IMR-90 (cell line): ENCODE measurements around the gene SFTPB. TPM values are rescaled to one million over a fixed set of nuclear protein-coding genes. Genes with fewer than 3 reads are reported as not detected.

Experiments used
- ATAC-seq: fragments of 200-7000 bp; cut with Tn5 transposase; 2 replicates; pipeline ENCODE4 v1.9.1; 2020; ENCODE audit warnings: low read depth, mild to moderate bottlenecking, moderate library complexity
- BruUV-seq: library from RNA; stranded (reverse); fragments of 400-500 nt; replicated peaks from 2 replicates; lab custom pipeline; 2021; lab: Mats Ljungman, UMichigan
- CTCF ChIA-PET: fragments of 300-600 bp; formaldehyde crosslinking; extraction: SDS; loops from one replicate; lab custom pipeline; 2021; ENCODE audit warnings: antibody characterized with exemption; lab: Yijun Ruan, JAX
- POLR2A ChIA-PET: fragments of 300-600 bp; sonication (Branson Sonifier 250); formaldehyde crosslinking; loops from one replicate; lab custom pipeline; 2022; ENCODE audit warnings: antibody characterized with exemption; ENCODE audit not compliant: unreplicated experiment; lab: Charles Lee
- DNase-seq: peaks from one replicate; pipeline ENCODE4 v3.0.0; 2013
- H2AFZ ChIP-seq: replicated peaks from 2 replicates; pipeline ENCODE3; 2013; ENCODE audit warnings: low read length, mild to moderate bottlenecking; ENCODE audit not compliant: poor library complexity
- H2AK5ac ChIP-seq: 2 replicates; pipeline ENCODE4 v1.6.1; 2013; ENCODE audit warnings: low read depth, low read length, inconsistent platforms
- H2AK9ac ChIP-seq: replicated peaks from 2 replicates; pipeline ENCODE3; 2013; ENCODE audit warnings: mild to moderate bottlenecking, low read depth, low read length, moderate library complexity; ENCODE audit not compliant: poor library complexity
- H2BK120ac ChIP-seq: 2 replicates; pipeline ENCODE4 v1.6.1; 2013; ENCODE audit warnings: low read depth, low read length, inconsistent platforms
- H2BK15ac ChIP-seq: 3 replicates; pipeline ENCODE4 v1.6.1; 2013; ENCODE audit warnings: low read depth, low read length, inconsistent platforms
- H2BK20ac ChIP-seq: 2 replicates; pipeline ENCODE4 v1.6.1; 2013; ENCODE audit warnings: low read depth, mild to moderate bottlenecking, inconsistent platforms, low read length, moderate library complexity
- H2BK5ac ChIP-seq: 2 replicates; pipeline ENCODE4 v1.6.1; 2013; ENCODE audit warnings: mild to moderate bottlenecking, low read depth, low read length, inconsistent platforms; ENCODE audit not compliant: poor library complexity, severe bottlenecking
- H3K14ac ChIP-seq: replicated peaks from 2 replicates; pipeline ENCODE4 v1.6.1; 2013; ENCODE audit warnings: low read depth, low read length, inconsistent platforms
- H3K18ac ChIP-seq: 2 replicates; pipeline ENCODE4 v1.6.1; 2013; ENCODE audit warnings: low read depth, low read length, control low read depth
- H3K23ac ChIP-seq: 2 replicates; pipeline ENCODE4 v1.6.1; 2013; ENCODE audit warnings: low read depth, low read length, inconsistent platforms
- H3K27ac ChIP-seq: 2 replicates; pipeline ENCODE4 v1.5.1; 2013; ENCODE audit warnings: mild to moderate bottlenecking, control low read depth, low read length; ENCODE audit not compliant: insufficient read depth
- H3K27me3 ChIP-seq: 2 replicates; pipeline ENCODE4 v1.6.1; 2013; ENCODE audit warnings: low read length; ENCODE audit not compliant: control insufficient read depth, insufficient read depth
- H3K36me3 ChIP-seq: 2 replicates; pipeline ENCODE4 v1.6.1; 2013; ENCODE audit warnings: low read length, mixed read lengths; ENCODE audit not compliant: control insufficient read depth, insufficient read depth
- H3K4ac ChIP-seq: 2 replicates; pipeline ENCODE4 v1.6.1; 2013; ENCODE audit warnings: low read depth, low read length, inconsistent platforms
- H3K4me1 ChIP-seq: 2 replicates; pipeline ENCODE4 v1.6.1; 2013; ENCODE audit warnings: low read length, mixed read lengths; ENCODE audit not compliant: control insufficient read depth, insufficient read depth
- H3K4me2 ChIP-seq: 2 replicates; pipeline ENCODE4 v1.6.1; 2013; ENCODE audit warnings: low read depth, mild to moderate bottlenecking, control low read depth, low read length, moderate library complexity
- H3K4me3 ChIP-seq: 2 replicates; pipeline ENCODE4 v1.5.1; 2013; ENCODE audit warnings: low read depth, mild to moderate bottlenecking, control low read depth, low read length, moderate library complexity; ENCODE audit not compliant: insufficient read depth
- H3K56ac ChIP-seq: 2 replicates; pipeline ENCODE4 v1.6.1; 2013; ENCODE audit warnings: low read length, inconsistent platforms; ENCODE audit not compliant: insufficient read depth; ENCODE audit errors: extremely low read depth
- H3K79me1 ChIP-seq, 2 experiments: 2 replicates each; pipeline ENCODE4 v1.6.1; 2013; ENCODE audit warnings: low read length in 2 of 2, inconsistent platforms in 1 of 2, low read depth in 1 of 2
- H3K9ac ChIP-seq: 2 replicates; pipeline ENCODE4 v1.6.1; 2013; ENCODE audit warnings: low read depth, low read length, control low read depth
- H3K9me1 ChIP-seq: 2 replicates; pipeline ENCODE4 v1.6.1; 2013; ENCODE audit warnings: low read length, inconsistent platforms; ENCODE audit not compliant: insufficient read depth
- H3K9me3 ChIP-seq: 2 replicates; pipeline ENCODE4 v1.6.1; 2013; ENCODE audit warnings: low read length; ENCODE audit not compliant: control insufficient read depth, insufficient read depth
- H4K20me1 ChIP-seq: 2 replicates; pipeline ENCODE4 v1.6.1; 2013; ENCODE audit warnings: low read length, inconsistent platforms; ENCODE audit not compliant: insufficient read depth
- H4K5ac ChIP-seq: 2 replicates; pipeline ENCODE4 v1.6.1; 2013; ENCODE audit warnings: mild to moderate bottlenecking, low read depth, low read length, control low read depth
- H4K8ac ChIP-seq, 2 experiments: 2 replicates each; pipeline ENCODE4 v1.6.1; 2013; ENCODE audit warnings: low read depth in 2 of 2, low read length in 2 of 2, control low read depth in 1 of 2, inconsistent platforms in 1 of 2
- H4K91ac ChIP-seq: 2 replicates; pipeline ENCODE4 v1.6.1; 2013; ENCODE audit warnings: low read depth, low read length, inconsistent platforms; ENCODE audit not compliant: insufficient read depth
- CTCF ChIP-seq: conservative IDR thresholded peaks from 2 replicates; pipeline ENCODE4 v1.5.1; 2012; ENCODE audit warnings: mild to moderate bottlenecking, low read depth, low read length, improper control_type of control experiment
- ELK1 ChIP-seq: fragments of 150-350 bp; IDR thresholded peaks from 2 replicates; pipeline ENCODE4 v1.6.1; 2016; ENCODE audit warnings: low read depth, mild to moderate bottlenecking, low read length, moderate library complexity, borderline replicate concordance
- NFE2L2 ChIP-seq: fragments of 150-350 bp; IDR thresholded peaks from 2 replicates; pipeline ENCODE4 v1.6.1; 2016; ENCODE audit warnings: low read depth, mild to moderate bottlenecking, low read length
- RAD21 ChIP-seq: IDR thresholded peaks from 2 replicates; pipeline ENCODE4 v1.6.1; 2012; ENCODE audit warnings: low read length, improper control_type of control experiment
- RFX5 ChIP-seq: IDR thresholded peaks from 2 replicates; pipeline ENCODE4 v1.8.0; 2012; ENCODE audit warnings: low read depth, mild to moderate bottlenecking, low read length, moderate library complexity
- SMC3 ChIP-seq: fragments of 150-350 bp; IDR thresholded peaks from 2 replicates; pipeline ENCODE4 v1.6.1; 2016; ENCODE audit warnings: low read depth, mild to moderate bottlenecking, antibody characterized with exemption, low read length, moderate library complexity
- WGBS, 2 experiments: methylation state at CpG; one replicate each; pipeline versions ENCODE4 v1.1.5 to v1.1.7; 2013; ENCODE audit warnings: missing lambda C conversion rate in 2 of 2; ENCODE audit not compliant: insufficient read length in 1 of 2; ENCODE audit errors: extremely low coverage in 2 of 2; 5-methylcytosine and 5-hydroxymethylcytosine counted together
- dilution Hi-C: fragments of 300-500 bp; cut with HindIII; formaldehyde crosslinking; loops from one replicate; pipeline ENCODE4 v1.14.3; 2018; ENCODE audit warnings: low sequenced_read_pairs; ENCODE audit not compliant: unreplicated experiment
- in situ Hi-C: fragments of 300-500 bp; cut with MboI; formaldehyde crosslinking; loops from 3 replicates; pipeline ENCODE4 v1.14.3; 2019; ENCODE audit warnings: low sequenced_read_pairs, inconsistent platforms, mixed read lengths
- intact Hi-C: fragments of 100-400 bp; cut with micrococcal nuclease; formaldehyde crosslinking; loops from 2 replicates; pipeline ENCODE4 v1.10.0; 2022
- polyA plus RNA-seq, 3 experiments: library from polyadenylated mRNA; depleted of rRNA; stranded (reverse); fragments of >200 nt; gene quantifications; 2 replicates each; pipeline ENCODE4 v1.2.3, GENCODE V29; 2012; ENCODE audit warnings: low replicate concordance in 1 of 3
- total RNA-seq: library from RNA; depleted of rRNA; stranded (reverse); fragments of >200 nt; gene quantifications from 2 replicates; pipeline ENCODE4 v1.2.3, GENCODE V29; 2012

SFTPB gene
- total and polyA plus RNA-seq, 2 of the 4 experiments (the other 2 are of a cell fraction), result not detected

DNA sequence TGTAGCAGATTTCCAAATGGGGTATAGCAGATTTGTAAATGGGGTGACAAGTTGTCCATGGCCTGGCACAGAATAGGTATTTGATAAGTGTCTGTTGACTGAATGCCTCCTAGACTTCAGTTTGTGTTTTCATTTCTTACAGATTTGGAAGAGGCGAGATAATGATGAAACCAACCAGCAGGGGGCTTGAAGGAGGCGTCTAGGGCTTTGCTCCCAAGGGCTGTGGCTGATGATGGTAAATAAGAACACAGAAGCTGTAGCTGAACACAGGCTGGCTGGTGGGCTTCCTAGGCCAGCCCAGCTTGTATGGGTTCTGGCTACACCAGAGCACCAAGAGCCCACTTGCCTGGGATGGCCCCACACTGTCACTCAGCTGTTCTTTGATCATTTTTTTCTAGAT, 19.4 kb downstream of the SFTPB start:
- Histone ChIP-seq H2BK20ac (peak overlapping the region; percentile 68; the same call in 1 of the 2 replicates), H4K8ac (peak overlapping the region; percentile 67 to 77), H2AK5ac (peak overlapping the region; percentile 38; the same call in 1 of the 2 replicates), H2BK15ac (peak overlapping the region; percentile 86; the same call in 2 of the 3 replicates), H4K20me1 (peaks cover 14% of the 10 kb centered on the region), H2BK120ac (peak overlapping the region; percentile 84), H2AK9ac (no peak overlapping the region), H2AFZ (no peak overlapping the region), H3K4me1 (peaks cover 27% of the 10 kb centered on the region), H3K9me1 (peaks cover 18% of the 10 kb centered on the region), H3K4ac (peak overlapping the region; percentile 77), H3K4me3 (no peak overlapping the region), H3K9ac (peak overlapping the region; percentile 58), H3K23ac (peak overlapping the region; percentile 64; the same call in 1 of the 2 replicates), H4K5ac (peak overlapping the region; percentile 83), H3K27me3 (no peaks in the 10 kb centered on the region), H3K36me3 (peaks cover 48% of the 10 kb centered on the region), H3K14ac (peak overlapping the region; percentile 47), H3K79me1 (peaks cover 14 to 24% of the 10 kb centered on the region in 2 experiments), H3K18ac (peak overlapping the region; percentile 83), H3K56ac (peak overlapping the region; percentile 40), H3K4me2 (peak overlapping the region; percentile 27; the same call in 1 of the 2 replicates), H2BK5ac (peak overlapping the region; percentile 96), H4K91ac (peak overlapping the region; percentile 76), H3K27ac (peak overlapping the region; percentile 99), H3K9me3 (no peaks in the 10 kb centered on the region)
- intact Hi-C loops (loop anchor here (1.0 kb wide), 2 partner anchors 59 to 166 kb away; no protein-coding TSS in a partner anchor), in situ Hi-C loops (loop anchor here (5.0 kb wide), 1 partner anchor 59 kb away; no protein-coding TSS in a partner anchor), dilution Hi-C loops (no loop called here)
- ChIA-PET CTCF (interaction anchor here (0.6 to 3.9 kb wide), 8 partner anchors 10 to 165 kb away, joined by 3 to 31 read pairs (median 4); partner anchors contain the start of gene C2orf68), POLR2A (no interaction called here)
- 50% methylated on average over 2 of the region's 2 CpGs; no CpG with 5 or more reads in 1 of the 2 experiments for whole genome bisulfite sequencing, 2 experiments
- DNase-seq, result peak; percentile 70
- BruUV-seq, result no TSS peak
- TF ChIP-seq RFX5 (no peak), RAD21 (peak; percentile 67), NFE2L2 (no peak), SMC3 (peak; percentile 73), ELK1 (no peak), CTCF (peak; percentile 65)
- ATAC-seq, result peak; percentile 55
